Measurements from ENCODE around the gene SRSF8. TPM values are rescaled to one million over a fixed set of nuclear protein-coding genes. Genes with fewer than 3 reads are reported as not detected.
A peak's percentile ranks its signal among the peaks of the same experiment; 100 is the strongest.

The SRSF8 gene
- total and polyA plus RNA-seq, 9 of the 15 experiments (the other 6 are each of a cell fraction or from before 2014, with no cell fraction given), result 18.0 to 53.4 (median 27.9) TPM

- TF ChIP-seq HNRNPL (IDR thresholded peaks at IDR 0.05; ENCODE audit: low read depth, low read length) (peak; percentile 62; the same call in 1 of the 2 replicates), USF2 (CRISPR knock-in tag; IDR thresholded peaks at IDR 0.05) (no peak), ZNF263 (CRISPR knock-in tag; IDR thresholded peaks at IDR 0.05; ENCODE audit: borderline replicate concordance) (no peak), GATAD2B (IDR thresholded peaks at IDR 0.05; ENCODE audit: borderline replicate concordance) (peak; percentile 77), CTCF (IDR thresholded peaks at IDR 0.05 in 2 of 3, conservative IDR thresholded peaks at IDR 0.05 in 1 of 3; ENCODE audit: insufficient read depth in 2 of 3, low read depth in 1 of 3, low read length in 3 of 3) (peak in 2 of 3 experiments; percentile 20 to 28; a peak in 1 of 6 replicates), ZNF639 (CRISPR knock-in tag; conservative IDR thresholded peaks at IDR 0.05 in 1 of 2, IDR thresholded peaks at IDR 0.05 in 1 of 2) (peak in 1 of 2 experiments; percentile 63; a peak in 1 of 4 replicates), BHLHE40 (IDR thresholded peaks at IDR 0.05; ENCODE audit: low read length) (peak; percentile 23; the same call in 1 of the 2 replicates), ZNF518B (CRISPR knock-in tag; IDR thresholded peaks at IDR 0.05) (no peak), FOSL1 (tag; conservative IDR thresholded peaks at IDR 0.05) (peak; percentile 51)
Measured at GRCh38 chr11:95089620-95090542, 23.2 kb downstream of the SRSF8 start, which contains the start of gene ENDOD1 (continued).
